GM04504 (cell line): ENCODE results near the gene DPP10.
"Not testable (repeated sequence)": the region's sequence is repeated elsewhere in the genome, so short reads cannot be mapped to it uniquely, and the experiment has no call there.

Experiments used
- DNase-seq: peaks from one replicate; pipeline ENCODE4 v3.0.0-alpha.2; 2012; ENCODE audit warnings: low read depth

The DPP10 gene

DNA sequence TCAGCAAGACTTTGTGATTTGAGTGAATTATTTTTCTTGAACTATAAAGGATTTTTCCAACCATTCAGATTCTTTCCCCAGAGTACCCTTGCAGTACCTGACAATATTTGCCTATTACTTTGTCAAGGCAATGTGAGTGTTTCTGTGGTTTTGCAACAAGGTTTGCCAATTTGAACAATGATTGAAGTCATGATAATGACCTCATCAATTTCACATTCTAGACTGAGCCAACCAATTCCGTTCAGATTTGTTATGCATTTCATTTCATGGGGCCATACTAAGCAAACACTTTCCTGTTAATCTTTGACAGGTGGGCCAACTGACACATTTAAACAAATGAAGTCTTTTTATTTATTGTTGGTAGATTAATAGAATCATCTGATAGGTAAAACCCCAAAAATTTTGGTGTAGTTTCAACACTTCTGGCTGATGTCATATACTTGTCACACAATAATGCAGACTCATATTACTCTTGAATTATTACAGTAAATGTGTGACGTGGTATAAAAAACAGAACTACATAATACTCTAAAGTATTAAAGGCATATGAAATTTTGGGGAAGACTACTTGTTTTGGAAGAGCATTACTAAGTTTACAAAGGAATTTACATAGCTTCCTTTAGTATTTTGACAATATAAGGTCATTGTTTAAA lies 526.4 kb downstream of the DPP10 start:
- DNase-seq: no peak

DNA sequence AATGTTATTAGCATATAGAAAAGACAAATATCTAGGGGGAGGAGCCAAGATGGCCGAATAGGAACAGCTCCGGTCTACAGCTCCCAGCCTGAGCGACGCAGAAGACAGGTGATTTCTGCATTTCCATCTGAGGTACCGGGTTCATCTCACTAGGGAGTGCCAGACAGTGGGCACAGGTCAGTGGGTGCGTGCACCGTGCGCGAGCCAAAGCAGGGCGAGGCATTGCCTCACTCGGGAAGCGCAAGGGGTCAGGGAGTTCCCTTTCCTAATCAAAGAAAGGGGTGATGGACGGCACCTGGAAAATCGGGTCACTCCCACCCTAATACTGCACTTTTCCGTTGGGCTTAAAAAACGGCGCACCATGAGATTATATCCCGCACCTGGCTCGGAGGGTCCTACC lies 561.9 kb downstream of the DPP10 start:
- not testable (repeated sequence) for DNase-seq

DNA sequence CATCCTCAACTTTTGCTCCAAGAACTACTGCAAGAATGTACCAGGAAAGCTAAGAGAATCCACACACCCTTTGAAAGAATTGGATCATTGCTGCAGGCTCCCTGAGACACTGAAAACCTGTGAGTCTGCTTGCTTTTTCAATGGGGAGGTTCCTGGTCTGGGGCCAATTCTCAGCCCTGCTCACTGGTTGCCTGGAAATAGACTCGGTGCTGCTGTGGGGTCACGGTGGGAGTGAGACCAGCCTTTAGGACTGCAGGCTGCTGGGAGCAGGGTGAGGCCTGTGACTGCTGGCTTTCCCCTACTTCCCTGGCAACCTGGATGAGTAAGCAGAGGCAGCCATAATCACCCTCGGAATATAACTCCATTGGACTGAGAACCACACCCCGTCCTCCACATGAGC lies 569.3 kb downstream of the DPP10 start:
- no peak for DNase-seq

- DNase-seq: not testable (repeated sequence)
Observed at GRCh38 chr2:115022013-115022412, 579.6 kb downstream of the DPP10 start.

- DNase-seq: no peak
Observed at GRCh38 chr2:115034801-115035200, 592.4 kb downstream of the DPP10 start.

DNA sequence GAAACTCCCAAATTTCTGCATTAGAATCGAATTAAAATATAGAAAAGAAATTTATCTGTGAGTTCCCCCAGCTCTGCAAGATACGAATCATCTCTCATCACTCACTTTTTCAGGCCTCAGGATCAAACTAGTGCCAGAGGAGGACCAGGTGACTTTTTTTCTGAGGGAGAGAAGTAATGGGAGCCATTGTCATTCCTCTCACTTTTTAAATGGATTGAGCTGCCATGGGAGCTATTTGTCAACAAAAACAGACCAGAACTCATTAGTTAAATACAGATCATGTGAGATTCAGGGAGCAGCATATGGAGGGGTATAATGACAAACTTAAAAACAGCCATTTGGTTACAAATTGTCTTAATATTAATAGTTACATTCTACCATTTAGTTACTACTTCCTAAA lies 594.4 kb downstream of the DPP10 start:
- no peak for DNase-seq

- no peak for DNase-seq
Observed at GRCh38 chr2:115057473-115057872, 615.0 kb downstream of the DPP10 start.

DNA sequence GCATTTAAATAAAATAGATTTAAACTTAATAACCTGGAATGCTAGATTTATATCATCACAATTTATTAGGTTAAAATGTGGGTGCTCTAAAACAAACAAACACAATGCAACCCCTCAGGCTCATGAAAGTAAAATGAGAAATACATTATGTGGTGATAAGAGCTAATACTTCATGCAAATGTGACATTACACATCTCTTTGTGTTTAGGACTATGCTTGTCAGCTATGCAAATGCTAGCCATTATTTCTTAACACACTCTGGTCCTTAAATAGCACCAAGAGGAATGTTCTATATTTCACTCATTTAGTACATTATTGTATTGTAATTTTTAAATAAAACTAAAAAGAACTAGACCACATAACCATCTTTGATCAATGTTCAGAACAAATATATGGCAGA lies 627.6 kb downstream of the DPP10 start:
- no peak for DNase-seq

DNA sequence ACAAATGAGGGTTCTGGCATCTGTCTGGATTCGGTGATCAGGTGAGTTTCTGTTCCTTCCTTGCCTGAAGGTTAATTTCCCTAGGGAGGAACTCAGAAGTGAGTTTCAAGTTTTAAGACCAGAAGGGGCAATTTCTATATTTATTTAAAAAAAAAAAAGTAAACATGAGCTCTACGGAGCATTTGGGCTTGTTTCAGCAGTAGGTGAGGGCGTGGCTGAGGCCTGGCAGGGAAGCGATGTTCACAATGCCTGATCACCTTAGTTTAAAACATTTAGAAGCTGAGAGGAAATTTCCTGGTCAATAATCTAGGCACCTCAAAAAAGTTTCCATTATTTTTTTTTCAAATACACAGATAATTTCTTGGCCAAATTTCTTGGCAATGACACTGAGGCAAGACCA lies 629.1 kb downstream of the DPP10 start:
- DNase-seq: no peak

- DNase-seq: no peak
Observed at GRCh38 chr2:115075800-115076199, 633.4 kb downstream of the DPP10 start.

DNA sequence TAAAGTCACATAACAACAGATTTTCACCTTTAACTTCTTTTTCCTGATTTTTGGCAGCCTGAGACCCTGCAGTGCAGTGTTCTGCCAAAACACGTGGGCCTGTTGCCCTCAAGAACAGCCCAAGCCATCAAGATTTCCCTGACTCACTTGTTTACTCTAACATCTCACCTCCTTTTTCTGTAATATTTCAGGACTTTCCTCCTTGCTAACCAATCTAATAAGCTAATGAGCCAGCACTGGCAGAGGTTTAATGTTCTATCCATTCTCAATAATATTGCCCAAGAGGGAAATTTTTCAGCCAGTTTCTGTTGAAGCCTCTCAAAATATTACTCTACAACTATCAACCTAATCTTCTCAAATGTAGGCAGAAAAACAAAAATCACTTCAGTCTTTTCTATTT lies 635.2 kb downstream of the DPP10 start:
- DNase-seq: no peak

DNA sequence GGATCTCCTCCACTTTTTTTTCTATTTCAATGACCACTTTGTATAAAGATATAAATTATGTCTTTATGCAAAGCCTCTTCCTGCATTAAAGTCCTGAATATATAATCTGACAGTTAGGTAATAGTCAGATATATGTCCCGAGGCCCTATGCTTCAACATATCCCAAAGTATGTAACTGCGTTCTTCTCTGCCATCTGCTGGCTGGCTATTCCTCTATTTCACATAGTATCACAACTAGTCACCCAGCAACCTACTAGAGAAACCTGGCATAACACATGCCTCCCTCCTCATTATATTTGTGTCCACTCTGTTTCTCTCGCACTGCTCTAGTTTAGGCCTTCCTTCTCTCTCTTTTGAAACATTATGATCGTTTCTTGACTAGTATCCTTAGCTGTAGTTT lies 640.8 kb downstream of the DPP10 start:
- no peak for DNase-seq

GRCh38 chr2:115083711-115084110 lies 641.3 kb downstream of the DPP10 start:
- no peak for DNase-seq

GRCh38 chr2:115084446-115084845 lies 642.0 kb downstream of the DPP10 start:
- no peak for DNase-seq

GRCh38 chr2:115086051-115086620 lies 643.7 kb downstream of the DPP10 start:
- DNase-seq: not testable (repeated sequence)

DNA sequence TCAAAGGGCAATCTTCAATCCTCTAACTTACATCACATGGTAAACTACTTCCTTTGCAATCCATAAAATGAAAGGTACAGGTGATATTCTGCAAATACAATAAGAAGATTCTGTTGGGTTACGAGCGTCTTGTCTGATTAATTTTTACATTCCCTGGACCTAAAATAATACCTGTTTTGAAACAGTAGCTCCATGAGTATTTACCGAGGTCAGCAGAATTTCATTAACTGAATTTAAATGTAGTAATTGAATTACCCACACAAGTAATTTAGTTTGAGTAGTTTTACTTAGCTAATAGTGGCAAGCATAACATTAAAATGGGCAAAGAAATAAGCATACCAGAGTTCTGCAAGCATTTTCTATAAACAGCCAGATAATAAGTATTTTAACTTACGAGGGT lies 652.0 kb downstream of the DPP10 start:
- no peak for DNase-seq

DNA sequence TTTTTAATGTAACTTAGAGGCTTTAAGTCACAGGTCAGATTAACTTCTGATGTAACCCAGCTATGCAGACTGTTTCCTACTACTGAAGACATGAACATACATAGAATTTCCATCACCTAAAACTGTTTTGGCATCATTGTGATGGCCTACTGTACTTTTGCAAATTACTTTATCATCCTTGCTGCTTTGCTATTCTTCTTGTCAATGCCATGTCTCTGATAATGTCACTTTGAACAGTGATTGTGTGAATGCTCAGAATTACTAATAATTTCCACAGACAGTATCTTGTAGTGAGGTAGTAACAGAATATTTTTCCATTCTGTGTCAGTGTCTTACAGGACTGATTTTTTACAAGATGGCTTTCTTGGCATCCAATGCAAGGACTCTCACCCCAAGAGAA lies 663.5 kb downstream of the DPP10 start:
- DNase-seq: no peak

- no peak for DNase-seq
Observed at GRCh38 chr2:115115135-115115534, 672.7 kb downstream of the DPP10 start.

GRCh38 chr2:115118306-115118705 lies 675.9 kb downstream of the DPP10 start:
- DNase-seq: no peak

DNA sequence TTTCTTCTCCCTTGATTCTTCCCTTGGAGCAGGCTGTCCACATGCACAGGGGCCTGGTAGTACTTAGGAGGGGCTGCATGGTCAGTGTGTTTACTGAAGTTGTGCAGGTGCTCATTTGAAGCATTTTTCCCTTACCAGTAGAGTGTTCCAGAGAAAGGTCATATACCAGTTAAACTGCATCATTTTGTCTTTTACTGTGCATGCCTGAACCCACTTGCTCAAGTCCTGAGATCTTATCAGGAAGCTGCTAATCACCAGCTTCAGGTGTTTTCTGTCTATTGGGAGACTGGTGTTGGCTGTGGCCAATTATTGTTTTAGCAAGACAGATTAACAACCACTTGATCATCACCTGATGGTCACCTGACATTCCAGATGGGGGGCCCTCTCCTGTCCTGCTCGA lies 676.6 kb downstream of the DPP10 start:
- no peak for DNase-seq

GRCh38 chr2:115122701-115123100 lies 680.3 kb downstream of the DPP10 start:
- DNase-seq: no peak

DNA sequence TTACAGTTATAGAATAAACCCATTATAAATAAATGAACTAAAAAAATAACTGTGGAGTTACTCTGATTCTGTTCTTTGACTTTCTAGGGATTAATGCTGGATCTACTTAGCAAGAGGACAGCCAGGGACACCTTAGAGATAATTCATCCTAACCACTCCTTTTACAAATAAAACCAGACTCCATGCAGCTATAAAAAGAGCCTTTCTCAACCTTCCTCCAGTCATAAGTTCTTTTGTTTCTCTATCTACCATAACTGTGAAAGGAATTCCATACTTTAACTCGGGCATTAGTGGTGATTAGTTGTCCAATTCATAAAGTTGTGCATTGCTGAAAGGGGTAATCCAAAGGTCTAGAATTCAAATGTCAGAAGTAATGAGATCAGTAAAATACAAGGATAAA lies 682.4 kb downstream of the DPP10 start:
- no peak for DNase-seq

- no peak for DNase-seq
Observed at GRCh38 chr2:115129536-115129935, 687.1 kb downstream of the DPP10 start.

DNA sequence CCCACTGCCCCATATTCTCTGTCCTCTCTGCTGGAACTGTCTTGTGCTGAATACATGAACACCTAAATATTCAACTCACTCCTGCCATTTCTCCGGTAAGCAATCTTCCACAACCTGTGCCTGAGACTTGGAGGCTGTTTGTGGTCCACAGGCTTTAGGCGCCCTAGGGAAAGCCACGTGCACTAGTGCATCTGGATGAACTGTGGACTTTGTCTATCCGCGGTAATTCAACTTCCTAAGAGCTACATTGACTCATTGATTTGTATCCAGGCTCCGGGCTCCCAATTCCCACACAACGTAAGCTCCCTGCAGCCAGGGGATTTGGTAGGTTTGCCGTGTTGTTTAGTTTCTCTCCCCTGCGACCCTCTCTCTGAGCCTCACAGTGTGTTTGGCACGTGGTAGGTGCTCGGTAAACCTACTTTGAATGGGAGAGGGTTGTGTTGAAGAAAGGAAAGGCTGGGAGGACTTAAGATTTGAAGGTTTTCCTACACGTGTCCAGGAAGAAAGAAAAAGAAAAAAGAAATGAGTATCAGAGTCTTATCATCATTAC lies 718.2 kb downstream of the DPP10 start:
- no peak for DNase-seq
